HG02840 (cell line): ENCODE results near the gene TOMM20.

Experiments used
- ATAC-seq: cut with Tn5 transposase; IDR thresholded peaks from one replicate; pipeline ENCODE4 v1.9.1; 2021; ENCODE audit warnings: mild to moderate bottlenecking, moderate library complexity, moderate number of reproducible peaks; ENCODE audit not compliant: unreplicated experiment, low FRiP score

The TOMM20 gene

DNA sequence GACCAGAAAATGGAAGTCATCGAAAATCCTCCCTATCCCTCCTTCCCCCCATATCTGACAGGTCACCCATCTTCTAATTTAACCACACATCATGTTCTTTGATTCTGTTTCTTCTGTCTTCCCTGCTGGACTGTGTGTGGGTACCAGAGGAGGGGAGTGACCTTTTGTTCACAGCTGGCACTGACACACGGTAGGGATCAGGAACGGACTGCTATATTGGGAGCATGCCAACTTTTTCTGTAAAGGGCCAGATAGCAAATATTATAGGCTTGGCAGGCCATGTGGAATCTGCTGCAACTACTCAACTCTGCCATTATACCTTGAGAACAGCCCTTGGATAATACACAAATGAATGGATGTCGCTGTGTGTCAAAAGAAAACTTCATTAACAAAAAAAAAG, 7.5 kb upstream of the TOMM20 start:
- no peak for ATAC-seq

DNA sequence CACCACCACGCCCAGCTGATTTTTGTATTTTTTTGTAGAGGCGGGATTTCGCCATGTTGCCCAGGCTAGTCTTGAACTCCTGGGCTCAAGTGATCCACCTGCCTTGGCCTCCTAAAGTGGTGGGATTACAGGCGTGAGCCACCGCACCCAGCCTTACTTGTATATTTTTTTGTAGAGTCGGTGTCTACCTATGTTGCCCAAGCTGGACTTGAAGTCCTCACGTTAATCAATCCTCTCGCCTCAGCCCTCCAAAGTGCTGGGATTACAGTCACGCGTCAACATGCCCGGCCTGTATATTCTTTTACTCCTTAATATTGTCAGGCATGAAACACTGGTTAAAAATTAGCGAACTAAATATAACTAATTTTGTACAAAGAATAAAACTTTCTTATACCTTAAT, 5.5 kb upstream of the TOMM20 start:
- no peak for ATAC-seq

DNA sequence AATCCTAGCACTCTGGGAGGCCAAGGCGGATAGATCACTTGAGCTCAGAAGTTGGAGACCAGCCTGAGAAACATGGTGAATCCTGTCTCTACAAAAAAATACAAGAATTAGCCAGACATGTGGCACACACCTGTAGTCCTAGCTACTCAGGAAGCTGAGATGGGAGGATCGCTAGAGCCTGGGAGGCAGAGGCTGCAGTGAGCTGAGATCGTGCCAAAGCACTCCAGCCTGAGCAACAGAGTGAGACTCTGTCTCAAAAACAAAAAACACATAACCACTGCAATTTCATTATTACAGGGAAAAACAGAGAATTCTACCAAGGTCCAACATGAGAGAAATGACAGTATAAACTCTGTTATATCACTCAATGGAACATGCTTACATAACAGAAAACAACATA, 4.4 kb upstream of the TOMM20 start:
- ATAC-seq: no peak

DNA sequence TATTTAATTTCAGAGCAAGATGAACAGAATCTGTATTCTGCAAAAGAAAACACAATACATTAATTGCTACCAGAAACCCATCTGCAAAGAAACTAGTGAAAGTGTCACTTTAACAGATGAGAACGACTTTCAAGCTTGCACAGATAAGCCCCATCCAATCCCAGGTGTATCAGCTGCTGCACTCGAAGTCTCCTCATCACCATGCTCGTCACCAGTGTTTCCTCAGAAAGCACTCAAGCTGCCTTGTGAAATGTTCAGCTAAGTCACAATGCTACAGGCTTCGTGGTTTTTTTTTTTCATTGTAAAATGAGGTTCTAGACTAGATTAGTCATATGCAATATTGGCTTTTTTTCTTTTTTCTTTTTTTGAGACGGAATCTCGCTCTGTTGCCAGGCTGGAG, 3.3 kb upstream of the TOMM20 start:
- no peak for ATAC-seq

DNA sequence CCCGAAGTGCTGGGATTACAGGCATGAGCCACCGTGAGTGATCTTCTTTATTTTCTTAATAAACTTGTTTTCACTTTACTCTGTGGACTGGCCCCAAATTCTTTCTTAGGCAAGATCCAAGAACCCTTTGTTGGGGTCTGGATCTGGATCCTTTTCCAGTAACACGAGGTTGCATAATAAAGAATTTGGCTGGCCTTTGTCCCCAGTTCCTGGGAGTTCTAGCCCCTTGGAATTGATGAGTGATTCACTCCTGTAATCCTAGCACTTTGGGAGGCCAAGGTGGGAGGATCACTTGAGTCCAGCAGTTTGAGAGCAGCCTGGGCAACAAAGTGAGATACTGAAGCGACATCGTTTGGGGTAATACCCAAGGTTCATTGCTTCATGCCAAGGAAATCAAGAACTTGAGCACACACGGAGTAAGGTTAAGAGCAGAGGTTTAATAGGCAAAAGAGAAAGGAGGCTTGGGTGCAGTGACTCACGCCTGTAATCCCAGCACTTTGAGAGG, 2.2 kb upstream of the TOMM20 start:
- no peak for ATAC-seq

DNA sequence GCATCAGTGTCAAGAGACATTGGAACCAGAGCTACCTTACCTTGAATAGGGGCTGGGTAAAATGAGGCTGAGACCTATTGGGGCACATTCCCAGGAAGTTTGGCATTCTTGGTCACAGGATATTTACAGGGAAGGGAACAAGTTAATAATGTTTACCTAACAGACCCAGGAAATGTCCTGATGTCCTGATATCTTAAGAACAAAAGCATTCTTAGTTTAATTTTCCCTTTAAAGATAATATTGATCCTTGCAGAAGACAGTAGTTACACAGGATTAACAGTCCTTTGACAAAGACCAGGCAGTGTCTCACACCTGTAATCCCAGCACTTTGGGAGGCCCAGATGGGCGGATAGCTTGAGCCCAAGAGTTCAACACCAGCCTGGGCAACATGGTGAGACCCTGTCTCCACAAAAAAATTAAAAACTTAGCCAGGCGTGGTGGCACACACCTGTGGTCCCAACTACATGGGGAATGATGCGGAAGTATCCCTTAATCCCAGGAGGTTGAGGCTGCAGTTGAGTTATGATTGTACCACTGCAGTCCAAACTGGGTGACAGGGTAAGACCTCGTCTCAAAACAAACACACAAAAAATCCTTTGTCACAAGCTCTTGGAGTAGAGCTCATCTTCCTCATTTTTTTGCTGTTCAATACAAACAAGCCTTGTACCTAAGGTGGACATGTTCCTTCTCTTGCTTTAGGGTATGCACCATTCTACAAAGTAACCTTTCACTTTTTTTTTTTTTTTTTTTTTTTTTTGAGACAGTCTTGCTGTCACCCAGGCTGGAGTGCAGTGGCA, 1.3 kb upstream of the TOMM20 start:
- no peak for ATAC-seq

DNA sequence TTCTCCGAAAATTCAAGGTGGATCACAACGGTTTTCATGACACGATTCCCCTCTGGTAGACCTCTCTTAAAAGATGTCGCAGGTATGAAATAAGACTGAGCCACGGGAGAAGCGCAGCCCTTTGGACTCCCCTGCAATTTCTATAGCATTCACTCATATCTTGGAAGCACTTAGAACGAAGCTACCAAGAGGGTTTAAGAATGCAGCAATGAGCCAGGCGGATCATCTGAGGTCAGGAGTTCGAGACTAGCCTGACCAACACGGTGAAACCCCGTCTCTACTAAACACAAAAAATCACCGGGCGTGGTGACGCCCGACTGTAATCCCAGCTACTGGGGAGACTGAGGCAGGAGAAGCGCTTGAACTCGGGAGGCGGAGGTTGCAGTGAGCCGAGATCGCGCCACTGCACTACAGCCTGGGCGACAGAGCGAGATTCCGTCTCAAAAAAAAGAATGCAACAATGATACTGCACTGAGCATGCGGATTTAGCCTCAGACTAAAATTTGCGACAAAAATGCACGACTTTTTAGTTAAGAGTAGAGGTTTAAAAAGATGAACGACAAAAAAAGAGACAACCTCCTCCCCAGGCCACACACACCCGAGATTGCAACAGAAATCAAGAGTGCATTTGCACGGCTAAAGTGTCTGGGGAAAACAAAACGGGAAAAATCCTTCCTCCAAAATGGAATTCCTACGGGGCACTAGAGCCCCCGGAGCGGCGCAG, 743 bp downstream of the TOMM20 start:
- ATAC-seq: no peak

DNA sequence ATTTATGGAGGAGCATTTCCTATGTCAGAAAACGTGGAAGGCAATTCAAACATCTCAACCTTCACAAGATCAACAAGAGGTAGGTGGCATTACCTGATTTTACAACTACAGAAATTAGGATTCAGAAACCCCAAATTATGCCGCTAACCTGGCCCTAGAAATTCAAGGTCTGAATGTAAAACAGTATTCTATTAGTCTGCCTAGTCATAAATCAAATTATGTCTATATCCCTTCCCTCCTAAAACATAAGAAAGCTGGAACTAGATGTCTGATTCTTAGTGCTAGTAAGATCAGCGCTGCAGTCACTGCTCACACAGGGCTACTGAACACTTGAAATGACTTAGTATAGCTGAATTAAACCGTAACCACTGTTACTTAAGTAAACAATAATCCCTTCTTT, 1.4 kb downstream of the TOMM20 start:
- no peak for ATAC-seq

DNA sequence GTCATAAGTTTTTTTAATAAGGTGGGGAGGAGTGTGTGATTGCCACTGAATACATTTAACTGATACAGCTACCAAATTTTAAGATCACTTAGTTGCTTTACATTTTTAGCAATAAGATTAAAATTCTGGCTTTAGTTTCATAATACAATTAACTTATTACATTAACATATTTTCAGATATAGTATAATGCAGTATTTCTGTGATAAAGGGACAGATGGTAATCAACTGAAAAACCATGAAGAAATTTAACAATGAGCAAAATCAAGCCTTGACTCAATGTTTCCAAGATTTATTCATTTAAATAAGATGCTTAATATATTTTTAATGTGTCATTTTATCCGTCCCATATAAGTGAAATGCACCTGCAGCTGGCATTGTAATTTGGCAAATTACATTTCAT, 4.0 kb downstream of the TOMM20 start:
- ATAC-seq: no peak

DNA sequence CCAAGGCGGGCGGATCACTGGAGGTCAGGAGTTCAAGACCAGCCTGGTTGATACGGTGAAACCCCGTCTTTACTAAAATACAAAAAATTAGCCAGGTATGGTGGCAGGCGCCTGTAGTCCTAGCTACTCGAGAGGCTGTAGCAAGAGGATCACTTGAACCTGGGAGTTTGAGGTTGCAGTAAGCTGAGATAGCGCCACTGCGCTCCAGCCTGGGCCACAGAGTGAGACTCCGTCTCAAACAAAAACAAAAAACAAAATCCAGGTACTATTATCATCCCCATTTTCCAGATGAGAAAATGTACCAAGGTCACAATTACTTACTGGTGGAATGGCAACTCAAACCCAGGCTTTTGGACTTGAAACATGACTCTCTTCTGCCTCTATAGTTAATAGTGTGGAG, 4.5 kb downstream of the TOMM20 start:
- no peak for ATAC-seq

DNA sequence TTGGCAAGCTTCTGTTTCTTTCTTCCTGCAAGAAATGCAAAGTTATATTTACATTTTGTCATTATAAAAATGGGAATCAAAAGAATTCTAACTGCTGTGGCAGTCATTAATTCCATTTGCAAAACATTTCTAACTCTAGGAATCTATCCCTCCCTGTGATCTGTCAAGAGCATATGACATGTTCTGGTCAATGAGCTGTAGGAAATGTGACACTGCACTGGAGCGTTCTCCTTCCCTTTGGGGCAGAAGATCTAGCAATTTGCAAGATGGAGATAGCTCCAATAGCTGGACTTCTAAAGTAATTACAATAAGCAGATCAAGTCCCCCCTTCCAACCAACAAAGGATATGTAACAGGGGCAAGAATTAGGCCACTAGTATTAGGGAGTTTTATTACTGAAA, 6.3 kb downstream of the TOMM20 start:
- no peak for ATAC-seq

DNA sequence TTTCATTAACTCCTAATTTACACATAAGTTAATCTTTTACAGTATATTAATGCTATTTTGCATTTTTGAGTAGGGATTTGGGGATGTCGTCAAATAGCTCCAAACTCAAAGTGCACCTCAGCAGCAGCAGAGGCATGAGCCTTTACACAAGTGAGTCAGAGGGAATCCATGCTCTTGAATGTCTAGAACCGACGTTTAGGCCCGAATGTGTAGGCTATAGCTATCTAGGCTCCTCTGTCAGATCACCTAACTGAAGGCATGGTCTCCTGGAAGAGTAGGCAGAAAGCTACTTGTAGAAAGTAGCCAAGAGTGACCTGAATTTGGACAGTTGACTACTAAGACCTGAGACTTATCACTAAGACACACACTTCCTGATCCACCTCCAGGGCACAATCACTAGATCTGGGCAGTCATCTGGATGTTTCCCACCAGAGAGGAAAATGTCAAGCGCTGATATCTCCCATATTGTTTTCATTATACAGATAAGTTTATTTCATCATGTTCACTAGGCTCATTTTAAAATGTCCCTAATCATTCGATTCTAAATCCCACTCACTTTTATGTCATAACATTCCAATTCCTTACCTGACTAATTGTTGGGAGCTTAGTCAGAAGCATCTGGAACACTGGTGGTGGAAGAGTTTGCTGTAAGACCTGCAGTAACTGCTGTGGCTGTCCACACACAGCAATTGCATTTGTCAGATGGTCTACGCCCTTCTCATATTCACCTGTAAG, 15.3 kb downstream of the TOMM20 start:
- no peak for ATAC-seq

DNA sequence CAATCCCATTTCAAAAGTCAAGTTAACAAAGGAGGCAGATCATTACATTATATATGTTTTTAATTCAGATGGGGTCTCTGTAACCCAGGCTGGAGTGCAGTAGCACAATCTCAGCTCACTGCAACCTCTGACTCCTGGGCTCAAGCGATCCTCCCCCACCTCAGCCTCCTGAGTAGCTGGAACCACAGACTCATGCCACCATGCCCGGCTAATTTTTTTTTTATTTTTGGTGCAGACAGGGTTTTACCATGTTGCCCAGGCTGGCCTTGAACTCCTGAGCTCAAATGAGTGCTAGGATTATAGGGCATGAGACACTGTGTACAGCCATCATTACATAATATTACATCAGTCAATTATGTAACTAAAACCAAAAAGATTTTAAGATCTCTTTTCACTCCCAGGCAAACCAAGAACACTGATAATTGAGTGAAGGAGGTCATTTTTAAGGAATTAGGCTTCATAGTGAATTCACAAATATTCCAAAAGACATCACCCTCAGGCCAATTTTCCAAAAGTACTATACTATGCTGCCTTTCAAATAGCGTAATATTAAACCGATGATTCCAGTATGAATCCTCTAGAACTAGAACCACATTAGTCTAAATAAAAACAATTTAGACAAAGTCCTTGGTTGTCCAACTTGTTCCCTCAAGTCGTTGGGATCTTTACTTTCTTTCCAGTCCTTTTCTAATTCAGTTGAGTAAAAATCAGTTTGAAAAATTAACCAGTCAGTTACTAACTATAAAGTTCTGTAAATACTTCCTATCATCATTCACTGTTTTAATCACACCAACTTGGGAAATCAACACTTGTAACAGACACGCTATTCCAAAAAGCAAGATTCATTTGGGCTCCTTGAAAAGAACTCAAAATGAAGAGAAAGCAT, 16.1 kb downstream of the TOMM20 start:
- no peak for ATAC-seq

DNA sequence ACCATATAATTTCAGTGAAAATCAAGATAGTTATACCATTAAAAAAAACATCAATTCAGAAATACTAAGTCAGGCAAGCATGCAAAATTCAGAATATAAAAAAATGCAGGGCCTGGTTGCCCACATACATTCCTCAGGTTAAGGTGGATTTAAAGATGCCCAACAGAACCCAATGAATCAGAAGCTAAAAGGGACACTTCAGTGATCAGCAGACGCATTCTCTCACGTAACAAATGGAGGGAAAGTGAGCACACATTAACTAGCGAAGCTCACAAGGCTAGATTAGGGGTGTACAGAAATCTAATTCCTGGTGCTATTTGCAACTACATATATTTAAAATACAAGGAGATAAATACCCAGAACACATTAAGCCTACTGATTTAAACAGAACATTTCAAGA, 17.5 kb downstream of the TOMM20 start:
- ATAC-seq: no peak

DNA sequence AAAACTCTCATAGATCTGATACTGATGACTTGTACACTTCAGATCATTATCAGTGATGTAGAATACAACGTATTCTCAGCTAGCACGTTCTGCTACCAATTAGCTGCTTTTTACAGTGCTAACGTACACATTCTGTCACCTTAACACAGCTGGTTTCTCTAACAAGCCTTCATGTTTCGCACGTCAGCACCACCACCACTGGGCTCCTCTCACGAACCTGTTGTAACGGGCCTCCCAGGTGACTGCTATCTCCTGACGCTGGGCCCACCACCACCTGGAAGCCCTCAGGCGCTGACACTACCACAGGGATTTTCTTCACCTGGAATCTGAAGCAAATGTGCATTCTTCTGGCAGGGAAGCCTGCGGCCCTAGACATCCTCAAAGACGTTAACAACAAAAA, 19.8 kb downstream of the TOMM20 start:
- no peak for ATAC-seq

DNA sequence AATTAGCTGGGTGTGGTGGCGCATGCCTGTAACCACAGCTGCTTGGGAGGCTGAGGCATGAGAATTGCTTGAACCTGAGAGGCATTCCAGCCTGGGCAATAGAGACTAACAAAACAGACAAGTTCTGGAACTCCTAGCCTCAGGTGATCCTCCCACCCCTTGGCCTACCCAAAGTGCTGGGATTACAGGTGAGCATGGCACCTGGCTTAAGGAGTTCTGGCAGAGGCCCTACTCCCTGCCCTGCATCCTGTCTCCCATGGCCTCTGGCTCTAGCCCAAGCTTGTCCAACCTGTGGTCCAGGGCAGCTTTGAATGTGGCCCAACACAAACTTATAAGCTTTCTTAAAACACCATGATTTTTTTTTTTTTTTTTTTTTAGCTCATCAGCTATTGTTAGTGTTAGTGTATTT, 20.4 kb downstream of the TOMM20 start:
- ATAC-seq: no peak

DNA sequence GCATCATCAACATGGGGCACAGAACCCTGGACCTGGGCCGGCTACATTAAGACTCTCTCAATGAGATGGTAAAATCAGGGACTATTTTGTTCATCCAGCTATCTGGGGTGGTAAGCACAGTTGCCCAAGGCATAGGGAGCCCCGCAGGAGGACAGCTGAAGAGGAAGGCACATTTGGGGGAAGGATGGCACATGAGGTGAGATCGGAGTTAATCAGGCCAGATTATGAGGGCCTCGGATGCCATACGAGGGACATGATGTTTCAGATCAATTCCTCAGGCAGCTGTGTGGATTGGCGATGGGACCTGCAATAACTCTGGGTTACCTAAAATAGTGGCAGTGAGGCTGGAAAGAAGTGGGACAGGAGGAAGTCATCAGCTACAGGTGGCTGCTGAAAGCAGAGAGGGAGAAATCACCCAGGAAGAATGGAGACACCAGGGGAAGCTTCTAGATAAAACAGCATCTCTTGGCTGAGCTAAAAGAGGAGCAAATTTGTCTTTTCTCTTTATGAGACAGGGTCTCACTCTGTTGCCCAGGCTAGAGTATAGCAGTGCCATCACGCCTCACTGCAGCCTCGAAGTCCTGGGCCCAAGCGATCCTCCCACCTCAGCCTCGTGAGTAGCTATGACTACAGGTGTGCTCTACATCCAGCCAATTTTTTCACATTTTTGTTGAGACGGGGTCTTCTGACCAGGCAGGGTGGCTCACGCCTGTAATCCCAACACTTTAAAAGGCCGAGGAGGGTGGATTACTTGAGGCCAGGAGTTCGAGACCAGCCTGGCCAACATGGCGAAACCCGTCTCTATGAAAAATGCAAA, 21.1 kb downstream of the TOMM20 start:
- ATAC-seq: no peak

DNA sequence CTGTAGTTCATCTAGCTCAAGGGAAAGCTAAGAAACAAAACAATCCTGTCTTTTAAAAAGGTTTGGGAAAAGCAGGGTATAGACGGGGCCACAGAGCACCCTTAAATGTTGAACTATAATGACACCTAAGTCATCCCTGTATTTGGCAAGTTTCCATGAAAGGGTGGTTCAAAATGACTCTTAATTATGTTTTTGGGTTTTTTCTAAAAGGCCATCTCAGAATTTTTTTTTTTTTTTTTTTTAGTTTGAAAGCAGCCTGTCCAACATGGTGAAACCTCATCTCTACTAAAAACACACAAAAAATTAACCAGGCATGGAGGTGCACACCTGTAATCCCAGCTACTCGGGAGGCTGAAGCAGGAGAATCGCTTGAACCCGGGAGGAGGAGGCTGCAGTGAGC, 22.2 kb downstream of the TOMM20 start:
- ATAC-seq: no peak
